Glutamatergic neuron (in vitro differentiated cells): ENCODE data around the gene MGST2. TPM values are rescaled to one million over a fixed set of nuclear protein-coding genes. Genes with fewer than 3 reads are reported as not detected.

Experiments used
- DNase-seq: peaks from one replicate; pipeline ENCODE4 v3.0.0; 2022
- H3K27ac Mint-ChIP-seq: one replicate; pipeline ENCODE4 v1.8.0; 2020; ENCODE audit warnings: mild to moderate bottlenecking, mixed read lengths, inconsistent platforms; ENCODE audit not compliant: unreplicated experiment
- H3K27me3 Mint-ChIP-seq: one replicate; pipeline ENCODE4 v1.8.0; 2020; ENCODE audit warnings: mild to moderate bottlenecking, moderate library complexity, mixed read lengths, inconsistent platforms; ENCODE audit not compliant: unreplicated experiment
- H3K36me3 Mint-ChIP-seq: one replicate; pipeline ENCODE4 v1.8.0; 2020; ENCODE audit warnings: mild to moderate bottlenecking, mixed read lengths, inconsistent platforms; ENCODE audit not compliant: unreplicated experiment
- H3K4me1 Mint-ChIP-seq: one replicate; pipeline ENCODE4 v1.8.0; 2020; ENCODE audit warnings: mild to moderate bottlenecking, low read depth, mixed read lengths, inconsistent platforms; ENCODE audit not compliant: unreplicated experiment
- H3K4me3 Mint-ChIP-seq: one replicate; pipeline ENCODE4 v1.8.0; 2020; ENCODE audit warnings: mild to moderate bottlenecking, mixed read lengths, inconsistent platforms; ENCODE audit not compliant: unreplicated experiment
- H3K9me3 Mint-ChIP-seq: one replicate; pipeline ENCODE4 v1.8.0; 2020; ENCODE audit warnings: mild to moderate bottlenecking, moderate library complexity, mixed read lengths, inconsistent platforms; ENCODE audit not compliant: unreplicated experiment
- total RNA-seq: library from RNA; stranded (reverse); fragmentation: NEBNext Ultra II Directional; extraction: Animal tissue kit (Norgen Biotek cat#: 25700); gene quantifications from one replicate; pipeline ENCODE4 v1.2.1, GENCODE V29; 2021; ENCODE audit not compliant: unreplicated experiment
- TF ChIP-seq, protein P1 (sequence below): fragments of 200-600 bp; sonication (generic); IDR thresholded peaks from one replicate; pipeline ENCODE4 v1.5.0; 2021; ENCODE audit not compliant: partially characterized antibody, unreplicated experiment

The MGST2 gene
- total RNA-seq, 1 donor from 2014 or later, result 6.9 TPM

DNA sequence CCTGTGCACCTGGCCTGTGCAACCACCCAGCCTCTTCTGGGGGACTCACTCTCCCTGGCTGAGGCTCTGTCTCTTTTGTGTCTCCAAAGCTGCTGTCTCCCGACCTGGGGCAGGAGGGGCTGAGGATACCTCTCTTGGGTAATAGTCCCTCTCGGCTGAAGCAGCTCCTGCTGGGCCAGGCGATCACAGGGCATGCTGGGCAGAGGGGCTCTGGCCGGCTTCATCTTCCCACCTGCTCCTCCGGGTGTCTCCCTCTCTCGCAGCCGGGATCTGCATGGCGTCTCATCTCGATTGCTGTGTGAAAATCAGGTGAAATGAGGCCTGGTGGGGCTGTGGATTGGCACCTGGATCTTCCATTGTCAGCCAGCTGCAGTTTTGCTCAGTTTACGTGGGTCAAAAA is 53.2 kb downstream of the MGST2 start:
- no peak for DNase-seq
- no peak overlapping the region for H3K27ac Mint-ChIP-seq
- peaks cover 13% of the 10 kb centered on the region for H3K36me3 Mint-ChIP-seq
- TF ChIP-seq, protein P1, sequence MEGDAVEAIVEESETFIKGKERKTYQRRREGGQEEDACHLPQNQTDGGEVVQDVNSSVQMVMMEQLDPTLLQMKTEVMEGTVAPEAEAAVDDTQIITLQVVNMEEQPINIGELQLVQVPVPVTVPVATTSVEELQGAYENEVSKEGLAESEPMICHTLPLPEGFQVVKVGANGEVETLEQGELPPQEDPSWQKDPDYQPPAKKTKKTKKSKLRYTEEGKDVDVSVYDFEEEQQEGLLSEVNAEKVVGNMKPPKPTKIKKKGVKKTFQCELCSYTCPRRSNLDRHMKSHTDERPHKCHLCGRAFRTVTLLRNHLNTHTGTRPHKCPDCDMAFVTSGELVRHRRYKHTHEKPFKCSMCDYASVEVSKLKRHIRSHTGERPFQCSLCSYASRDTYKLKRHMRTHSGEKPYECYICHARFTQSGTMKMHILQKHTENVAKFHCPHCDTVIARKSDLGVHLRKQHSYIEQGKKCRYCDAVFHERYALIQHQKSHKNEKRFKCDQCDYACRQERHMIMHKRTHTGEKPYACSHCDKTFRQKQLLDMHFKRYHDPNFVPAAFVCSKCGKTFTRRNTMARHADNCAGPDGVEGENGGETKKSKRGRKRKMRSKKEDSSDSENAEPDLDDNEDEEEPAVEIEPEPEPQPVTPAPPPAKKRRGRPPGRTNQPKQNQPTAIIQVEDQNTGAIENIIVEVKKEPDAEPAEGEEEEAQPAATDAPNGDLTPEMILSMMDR, result no peak
- peaks cover 21% of the 10 kb centered on the region for H3K27me3 Mint-ChIP-seq
- H3K4me3 Mint-ChIP-seq, result no peak overlapping the region
- peaks cover 12% of the 10 kb centered on the region for H3K9me3 Mint-ChIP-seq
- no peaks in the 10 kb centered on the region for H3K4me1 Mint-ChIP-seq

DNA sequence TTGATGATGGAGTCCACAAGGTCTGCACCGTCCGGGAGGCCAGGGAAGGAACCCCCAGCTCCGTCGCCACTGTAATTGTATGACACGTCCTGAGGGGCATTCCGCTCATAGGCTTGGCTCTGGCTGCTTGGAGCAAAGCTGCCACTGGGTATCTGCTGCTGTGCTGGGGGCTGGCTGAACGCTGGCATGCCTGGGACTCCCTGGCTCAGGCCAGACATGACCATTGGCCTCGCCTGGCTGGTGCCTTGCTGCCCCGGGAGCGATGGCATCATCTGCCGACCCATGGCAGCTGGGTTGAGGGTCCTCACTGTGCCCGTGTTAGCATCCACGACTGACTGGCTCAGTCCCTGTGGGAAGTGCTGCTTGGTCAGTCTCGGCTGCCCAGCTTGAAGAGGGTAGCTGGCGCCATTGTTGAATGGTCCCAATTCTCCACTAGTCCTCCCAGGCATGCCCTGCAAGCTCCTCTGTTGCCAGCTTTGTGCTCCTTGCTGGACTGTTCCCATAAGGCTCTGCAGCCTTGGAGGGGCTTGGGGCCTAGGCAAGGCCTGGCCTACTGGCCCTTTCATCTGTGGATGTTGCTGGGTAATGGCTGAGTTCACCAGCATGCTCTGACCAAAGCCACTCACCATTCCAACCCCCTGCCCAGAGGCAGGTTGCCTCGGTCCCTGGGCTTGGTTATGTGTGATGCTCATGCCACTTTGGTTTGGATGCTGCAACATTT is 53.9 kb downstream of the MGST2 start:
- H3K27ac Mint-ChIP-seq, result no peak overlapping the region
- TF ChIP-seq, protein P1, result no peak

DNA sequence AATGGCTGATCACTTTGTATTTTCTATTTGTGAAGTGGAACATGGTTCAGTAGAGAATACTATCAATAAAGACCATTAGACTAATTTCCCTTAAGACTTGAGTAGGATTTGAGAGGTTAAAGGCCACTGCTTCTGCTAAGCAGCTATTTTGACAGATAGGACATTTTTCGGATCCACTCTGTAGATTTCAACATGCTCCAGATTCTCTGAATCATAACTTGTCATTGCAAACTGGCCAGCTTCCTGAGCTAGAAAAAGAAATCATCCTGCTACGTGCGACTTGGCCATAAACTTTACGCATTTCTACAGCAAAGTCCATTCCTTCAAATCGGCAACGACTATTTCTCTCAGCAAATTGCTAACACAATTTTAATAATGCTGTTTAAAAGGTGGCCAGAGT is 55.2 kb downstream of the MGST2 start:
- Mint-ChIP-seq H3K27ac (no peak overlapping the region), H3K4me3 (no peak overlapping the region), H3K27me3 (peaks cover 15% of the 10 kb centered on the region), H3K9me3 (peaks cover 9% of the 10 kb centered on the region), H3K4me1 (no peaks in the 10 kb centered on the region), H3K36me3 (peaks cover 18% of the 10 kb centered on the region)
- TF ChIP-seq, protein P1, result no peak
- no peak for DNase-seq

More for the DNA sequence above, 53.9 kb downstream of the MGST2 start:
- DNase-seq, result no peak
- no peaks in the 10 kb centered on the region for H3K4me1 Mint-ChIP-seq
- peaks cover 9% of the 10 kb centered on the region for H3K9me3 Mint-ChIP-seq
- peaks cover 13% of the 10 kb centered on the region for H3K36me3 Mint-ChIP-seq
- H3K4me3 Mint-ChIP-seq, result no peak overlapping the region
- peaks cover 15% of the 10 kb centered on the region for H3K27me3 Mint-ChIP-seq

DNA sequence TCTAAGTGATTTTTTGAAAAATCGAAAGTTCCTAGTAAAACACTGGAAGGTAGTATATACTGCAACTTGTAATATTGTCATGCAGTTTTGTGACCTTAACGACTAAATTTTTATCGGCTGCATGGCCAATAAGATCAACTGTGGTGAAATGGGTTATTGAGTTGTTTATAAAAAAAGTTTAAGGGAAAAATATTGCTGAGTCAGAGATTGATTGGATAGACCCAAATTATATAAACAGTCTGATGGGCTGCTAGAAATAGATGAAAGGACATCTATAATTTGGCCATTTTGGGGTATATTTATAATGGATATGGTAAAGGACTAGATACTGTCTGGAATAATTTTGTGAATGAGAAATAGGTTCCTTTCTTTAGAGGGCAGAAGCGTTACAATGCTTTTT is 56.2 kb downstream of the MGST2 start:
- peaks cover 15% of the 10 kb centered on the region for H3K27me3 Mint-ChIP-seq
- peaks cover 11% of the 10 kb centered on the region for H3K9me3 Mint-ChIP-seq
- H3K4me1 Mint-ChIP-seq, result no peaks in the 10 kb centered on the region
- TF ChIP-seq, protein P1, result no peak
- H3K36me3 Mint-ChIP-seq, result peaks cover 18% of the 10 kb centered on the region
- no peak overlapping the region for H3K27ac Mint-ChIP-seq
- no peak for DNase-seq
- H3K4me3 Mint-ChIP-seq, result no peak overlapping the region

DNA sequence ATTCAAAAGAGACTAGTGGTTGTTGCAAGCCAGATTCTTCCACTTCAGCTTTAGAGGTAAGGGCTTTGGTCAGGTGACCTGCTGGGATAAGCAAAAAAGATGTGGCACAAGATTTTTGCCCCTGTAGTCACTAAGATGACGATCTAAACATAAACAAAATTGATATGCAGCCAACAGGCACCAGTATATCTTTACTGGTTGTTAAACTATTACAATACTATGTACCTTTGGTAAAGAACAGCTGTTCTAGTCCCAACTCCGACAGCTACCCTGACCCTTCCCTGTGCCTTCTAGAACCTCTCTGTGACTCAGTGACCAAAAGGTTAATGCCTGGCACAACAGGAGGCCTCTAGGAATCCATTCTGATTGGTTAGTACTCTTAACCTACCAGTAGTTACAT is 59.6 kb downstream of the MGST2 start:
- H3K27ac Mint-ChIP-seq, result no peak overlapping the region
- H3K9me3 Mint-ChIP-seq, result peaks cover 8% of the 10 kb centered on the region
- H3K36me3 Mint-ChIP-seq, result peaks cover 13% of the 10 kb centered on the region
- H3K4me3 Mint-ChIP-seq, result no peak overlapping the region
- H3K4me1 Mint-ChIP-seq, result peaks cover 13% of the 10 kb centered on the region
- TF ChIP-seq, protein P1, result no peak
- no peak for DNase-seq
- H3K27me3 Mint-ChIP-seq, result peaks cover 2% of the 10 kb centered on the region
